Activated CD4-positive, alpha-beta T cell treated with anti-CD3 and anti-CD28 coated beads, Interleukin-2, amount 50 U/mL, for 1 hour (primary cell): Measurements from ENCODE around the gene C15orf39.
"Not testable (repeated sequence)": the region's sequence is repeated elsewhere in the genome, so short reads cannot be mapped to it uniquely, and the experiment has no call there.

Experiments
- DNase-seq: peaks from one replicate; pipeline ENCODE4 v3.0.0-alpha.2; 2020

C15orf39 gene

DNA sequence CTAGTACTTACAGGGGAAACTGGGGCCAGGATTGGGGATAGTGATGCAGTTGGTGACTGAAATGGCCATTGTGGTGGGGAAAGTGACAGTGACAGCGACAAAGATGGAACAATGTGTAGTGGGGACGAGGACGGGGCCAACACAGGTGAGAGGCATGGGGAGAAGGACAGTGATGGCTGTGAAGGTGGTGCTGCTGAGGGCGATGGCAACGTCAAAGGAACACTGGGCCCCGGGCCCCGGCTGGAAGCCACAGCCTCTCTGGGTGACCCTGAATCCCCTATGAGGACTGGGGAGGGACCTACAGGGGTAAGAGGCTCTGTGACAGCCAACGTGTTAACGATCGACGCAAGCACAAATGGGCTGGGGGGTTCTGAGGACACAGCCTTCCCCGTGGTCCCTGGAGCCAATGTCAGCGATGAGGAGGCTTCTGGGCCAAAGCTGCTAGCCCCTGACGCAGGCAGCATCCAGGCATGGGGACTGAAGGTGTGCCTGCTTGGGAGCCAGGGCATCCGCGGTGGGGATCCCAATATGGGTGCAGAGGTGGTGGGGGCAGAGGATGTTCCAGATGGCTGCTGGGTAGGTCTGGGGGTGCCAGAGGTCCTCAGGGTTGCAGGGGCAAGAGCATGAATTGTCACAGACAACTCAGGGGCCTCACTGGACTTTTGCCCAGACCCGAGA is 31.3 kb downstream of the C15orf39 start:
- DNase-seq, result no peak

GRCh38 chr15:75233504-75234190 is 32.0 kb downstream of the C15orf39 start:
- DNase-seq, result no peak

DNA sequence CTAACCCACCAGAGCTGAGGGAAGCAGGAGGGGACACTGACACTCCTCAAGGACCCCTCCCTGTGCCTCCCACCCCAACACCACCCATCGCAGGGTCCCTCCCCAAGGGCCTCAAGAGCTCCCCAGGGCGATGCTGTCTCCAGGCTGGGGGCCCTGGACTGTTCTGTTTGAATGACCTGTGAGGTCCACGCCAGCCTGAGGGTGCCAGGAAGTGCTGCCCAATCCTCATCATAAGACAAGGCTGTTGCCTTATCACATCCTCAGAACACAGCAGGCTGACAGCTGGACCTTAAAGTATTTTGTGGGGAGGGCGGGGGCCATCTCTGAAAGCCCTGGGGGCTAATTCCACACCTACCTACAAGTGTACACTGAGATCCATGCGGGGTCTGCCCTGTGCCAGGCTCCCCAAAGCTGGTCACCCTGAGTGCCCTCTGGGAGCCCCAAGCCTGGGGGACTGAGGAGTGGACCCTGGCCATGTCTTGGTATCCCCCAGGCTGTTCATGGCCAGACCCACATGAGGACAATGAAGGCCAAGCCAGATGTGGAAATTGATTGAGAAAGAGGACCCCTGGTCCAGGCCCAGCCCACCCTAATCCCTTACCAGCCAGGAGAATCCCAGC is 32.6 kb downstream of the C15orf39 start:
- DNase-seq, result no peak

- DNase-seq, result no peak
Observed at GRCh38 chr15:75235051-75235673, 33.5 kb downstream of the C15orf39 start.

DNA sequence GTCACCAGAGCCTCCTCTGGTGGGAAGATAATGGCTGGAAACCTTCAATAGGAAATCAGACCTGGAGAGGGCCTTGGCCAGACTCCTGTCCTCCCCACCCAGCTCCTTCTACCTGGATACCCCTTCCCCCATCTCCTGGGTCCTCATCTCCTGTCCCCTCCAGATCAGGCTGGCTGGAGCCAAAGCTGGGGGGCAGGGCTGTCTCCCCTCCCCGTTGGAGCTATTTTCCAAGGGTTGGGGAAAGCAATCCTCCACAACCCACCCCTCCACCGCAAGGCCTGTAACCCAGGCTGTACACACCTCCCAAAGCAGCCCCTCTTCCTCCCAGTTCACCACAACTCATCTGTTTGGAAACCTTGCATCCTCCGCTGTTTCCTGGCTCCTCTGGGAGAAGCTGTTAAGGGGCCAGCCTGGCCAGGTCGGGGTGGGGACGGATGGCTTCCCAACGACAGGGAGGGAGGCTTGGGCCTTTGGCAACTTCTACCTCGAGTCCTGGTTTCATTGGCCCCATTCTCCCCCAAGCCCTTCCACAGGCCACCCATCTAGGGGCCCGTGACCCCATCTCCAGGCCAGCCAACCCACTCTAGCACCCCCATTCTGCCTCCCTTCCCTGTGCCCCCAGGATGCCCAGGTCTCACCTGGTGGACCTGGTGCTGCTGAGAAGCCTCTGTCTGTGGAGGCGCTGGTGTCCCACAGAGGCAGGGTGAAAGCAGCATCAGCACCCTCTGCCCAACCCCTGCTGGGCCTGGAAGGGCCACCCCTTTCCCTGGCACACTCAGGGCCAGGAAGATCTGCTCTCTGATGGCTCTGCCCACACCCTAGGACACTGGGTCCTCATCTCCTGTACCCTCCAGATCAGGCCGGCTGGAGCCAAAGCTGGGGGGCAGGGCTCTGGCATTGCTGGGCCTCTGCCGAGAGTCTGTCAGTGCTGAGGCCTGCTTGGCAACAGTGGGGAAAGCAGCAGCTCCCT is 34.4 kb downstream of the C15orf39 start:
- no peak for DNase-seq

- DNase-seq, result no peak
Observed at GRCh38 chr15:75237316-75237982, 35.8 kb downstream of the C15orf39 start.

GRCh38 chr15:75238150-75238549 is 36.5 kb downstream of the C15orf39 start:
- DNase-seq, result no peak

- not testable (repeated sequence) for DNase-seq
Observed at GRCh38 chr15:75245741-75246140, 44.1 kb downstream of the C15orf39 start.

DNA sequence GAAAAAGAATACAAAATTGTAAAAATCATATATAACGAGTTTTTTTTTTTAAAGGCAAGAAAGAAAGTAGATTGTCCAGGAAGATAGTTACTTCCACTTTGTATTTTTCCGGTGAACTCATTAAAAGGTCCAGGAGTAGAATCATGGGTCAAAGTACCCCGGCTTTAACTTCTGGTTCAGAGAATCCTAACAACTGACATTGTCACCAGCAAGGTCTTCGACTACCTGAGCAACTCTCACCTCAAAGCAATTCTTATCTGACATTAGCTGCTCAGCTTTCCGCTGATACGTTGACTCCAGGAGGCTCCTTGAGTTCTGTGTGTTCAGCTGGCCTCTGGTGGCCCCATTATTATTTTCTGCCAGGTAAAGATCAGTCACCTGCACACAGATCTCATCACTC is 47.3 kb downstream of the C15orf39 start:
- not testable (repeated sequence) for DNase-seq

DNA sequence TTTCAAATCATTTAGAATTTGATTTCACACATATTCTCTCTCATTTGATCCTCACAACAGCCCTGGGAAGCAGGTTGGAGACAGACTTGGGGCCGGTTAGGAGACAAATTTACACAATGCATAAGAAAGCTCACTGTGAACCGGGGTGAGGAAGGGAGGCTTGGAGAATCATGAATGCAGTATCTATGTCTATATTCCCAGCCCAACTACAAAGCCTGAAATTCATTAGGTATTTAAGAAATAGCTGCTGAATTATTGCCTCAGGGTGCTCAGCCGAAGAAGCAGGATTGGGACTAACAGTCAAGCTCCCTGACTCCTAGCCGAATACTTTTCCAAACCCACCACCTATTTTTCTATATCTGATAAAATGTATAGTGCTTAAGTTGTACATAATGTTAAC is 48.0 kb downstream of the C15orf39 start:
- DNase-seq, result no peak

- not testable (repeated sequence) for DNase-seq
Observed at GRCh38 chr15:75251343-75251742, 49.7 kb downstream of the C15orf39 start.

GRCh38 chr15:75252285-75252684 is 50.6 kb downstream of the C15orf39 start:
- DNase-seq, result not testable (repeated sequence)

DNA sequence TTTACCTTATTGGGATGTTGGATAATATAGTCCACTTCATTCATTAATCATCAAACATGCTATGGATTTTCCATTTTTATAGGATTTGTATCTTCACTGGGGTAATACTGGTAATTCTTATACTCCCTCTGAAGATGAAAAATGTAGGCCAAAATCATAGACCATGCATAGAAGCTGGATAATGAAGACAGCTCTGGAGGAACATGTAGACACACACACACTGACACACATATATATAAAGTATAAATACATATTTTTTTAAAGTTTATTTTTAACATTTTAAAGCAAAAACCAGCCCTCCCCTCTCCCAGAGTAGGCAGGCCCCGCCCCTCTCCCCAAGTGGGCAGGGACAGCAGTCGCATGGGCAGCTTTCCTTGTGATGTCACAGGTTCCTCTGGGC is 56.4 kb downstream of the C15orf39 start, which contains the start of gene GOLGA6C:
GOLGA6C (plus strand) TSS at position 301 of the 400 bp plus-strand sequence. CDS start 265 bp downstream, outside the sequence.
- not testable (repeated sequence) for DNase-seq

- DNase-seq, result not testable (repeated sequence)
Observed at GRCh38 chr15:75258620-75259343, 57.1 kb downstream of the C15orf39 start.

- DNase-seq, result not testable (repeated sequence)
Observed at GRCh38 chr15:75259873-75260272, 58.2 kb downstream of the C15orf39 start.
